Psoas muscle (tissue), 8 donors: ENCODE data around the gene EXOC7. TPM values are rescaled to one million over a fixed set of nuclear protein-coding genes. Genes with fewer than 3 reads are reported as not detected.
A peak's percentile ranks its signal among the peaks of the same experiment; 100 is the strongest.
"Not testable (repeated sequence)": the region's sequence is repeated elsewhere in the genome, so short reads cannot be mapped to it uniquely, and the experiment has no call there.

Experiments
- ATAC-seq, 4 donors: fragments of 200-7000 bp; cut with Tn5 transposase; one replicate each; pipeline ENCODE4 v1.9.1; 2020; ENCODE audit warnings: moderate library complexity in 3 of 4, mild to moderate bottlenecking in 2 of 4
- DNase-seq, 2 donors: peaks; one replicate each; pipeline ENCODE4 v3.0.0-alpha.2; 2020
- H3K27ac ChIP-seq: fragments of 200-600 bp; one replicate; pipeline ENCODE4 v1.8.0; 2022
- H3K27me3 ChIP-seq, 3 donors: fragments of 200-600 bp in 1 of 3; one replicate each; pipeline versions ENCODE4 v1.6.1 to v1.8.0; 2013 to 2022; ENCODE audit warnings: low read length in 2 of 3, mild to moderate bottlenecking in 2 of 3, moderate library complexity in 1 of 3; ENCODE audit not compliant: insufficient read depth in 3 of 3
- H3K36me3 ChIP-seq, 2 donors: fragments of 200-600 bp in 1 of 2; one replicate each; pipeline versions ENCODE4 v1.6.1 to v1.8.0; 2013 to 2022; ENCODE audit warnings: low read depth in 1 of 2, mild to moderate bottlenecking in 1 of 2, moderate library complexity in 1 of 2; ENCODE audit not compliant: insufficient read depth in 1 of 2
- H3K4me1 ChIP-seq: fragments of 200-600 bp; one replicate; pipeline ENCODE4 v1.8.0; 2022
- H3K4me3 ChIP-seq: fragments of 200-600 bp; one replicate; pipeline ENCODE4 v1.8.0; 2022; ENCODE audit warnings: mild to moderate bottlenecking
- H3K9me3 ChIP-seq: fragments of 200-600 bp; one replicate; pipeline ENCODE4 v1.8.0; 2022
- CTCF ChIP-seq: fragments of 200-600 bp; IDR thresholded peaks from one replicate; pipeline ENCODE4 v1.8.0; 2022; ENCODE audit warnings: antibody characterized with exemption
- WGBS, 3 donors: extraction: QIAGEN DNeasy Blood & Tissue Kit; methylation state at CpG; one replicate each; pipeline versions ENCODE4 v1.1.6 to v1.1.7; 2013; 5-methylcytosine and 5-hydroxymethylcytosine counted together
- intact Hi-C, 2 donors: fragments of 100-400 bp; cut with DNase I; formaldehyde crosslinking; loops; one replicate each; pipeline versions ENCODE4 v1.11.0 to v1.14.2; 2022
- polyA plus RNA-seq, 3 donors: library from polyadenylated mRNA; stranded (reverse); fragments of 200-250 nt; gene quantifications; one replicate each; pipeline ENCODE4 v1.2.3, GENCODE V29; 2013
- total RNA-seq, 4 donors: library from RNA; stranded (reverse); fragmentation: NEBNext Ultra II Directional in 2 of 4; extraction: Animal tissue kit (Norgen Biotek cat#: 25700) in 2 of 4; gene quantifications; one replicate each; pipeline versions ENCODE4 v1.2.1 to v1.2.4, GENCODE V29; 2021 to 2023
- donor health status: healthy with polysubstance abuse.
- donor health status: DM: no; HTN: no; CAD: no; lungs with moderate emphysema.
- donor health status: Bipolar disorder and iron deficiency.
- donor health status: healthy.
- donor health status: DM: yes; HTN: yes; CAD: no.
- donor health status: DM: no; HTN: no; CAD: no.
- donor health status: DM: no; HTN: no; CAD: no.
- donor health status: DM: yes; HTN: yes; CAD: no.

The EXOC7 gene
- total and polyA plus RNA-seq, 7 donors = 26.3 to 61.0 (median 56.0) TPM

DNA sequence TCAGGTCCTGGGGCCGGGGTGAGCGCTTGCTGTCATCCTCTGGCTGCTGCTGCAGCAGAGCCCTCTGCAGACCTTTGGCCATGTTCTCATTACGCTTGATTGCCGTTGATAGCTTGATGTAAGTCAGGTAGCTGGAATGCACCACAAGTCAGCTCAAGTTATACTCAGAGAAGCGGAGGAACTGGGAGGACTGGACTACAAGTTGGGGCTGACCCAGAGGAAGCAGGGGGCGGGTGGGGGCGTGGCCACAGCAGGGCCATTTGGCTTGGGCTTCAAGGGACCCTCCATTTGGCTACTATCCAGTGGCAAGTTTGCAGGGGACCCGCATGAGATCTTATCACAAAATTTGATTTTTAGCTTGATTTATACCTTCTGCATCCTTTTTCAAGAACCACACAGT is 57.5 kb downstream of the EXOC7 start:
- H3K36me3 ChIP-seq = peaks cover 27 to 100% of the 10 kb centered on the region in 2 donors
- TF ChIP-seq CTCF = no peak

DNA sequence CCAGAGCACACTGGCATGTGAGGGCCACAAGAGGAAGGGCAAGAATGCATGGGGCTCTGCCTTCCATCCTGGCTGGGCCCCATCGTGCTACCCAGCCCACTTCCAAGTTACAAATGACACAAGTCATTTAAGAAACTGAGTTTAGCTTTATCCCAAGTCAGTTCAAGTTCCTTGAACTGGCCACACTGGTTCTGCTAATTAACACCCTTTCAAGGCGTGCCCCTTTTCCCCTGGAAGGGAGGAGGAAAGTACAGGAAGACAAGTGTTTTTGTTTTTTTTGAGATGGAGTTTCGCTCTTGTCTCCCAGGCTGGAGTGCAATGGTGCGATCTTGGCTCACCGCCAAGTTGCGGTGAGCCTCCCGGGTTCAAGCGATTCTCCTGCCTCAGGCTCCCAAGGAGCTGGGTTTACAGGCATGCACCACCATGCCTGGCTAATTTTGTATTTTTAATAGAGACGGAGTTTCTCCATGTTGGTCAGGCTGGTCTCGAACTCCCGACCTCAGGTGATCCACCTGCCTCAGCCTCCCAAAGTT is 59.0 kb downstream of the EXOC7 start:
- H3K4me3 ChIP-seq, intact Hi-C loops, H3K27ac ChIP-seq, ATAC-seq, H3K9me3 ChIP-seq, H3K4me1 ChIP-seq, H3K27me3 ChIP-seq, DNase-seq: not testable (repeated sequence)
- 76 to 87% (median 80%) methylated on average over 11 of the region's 11 CpGs for WGBS, 3 donors
- peaks cover 30 to 100% of the 10 kb centered on the region in 2 donors for H3K36me3 ChIP-seq

More for the DNA sequence above, 57.5 kb downstream of the EXOC7 start:
- H3K4me3 ChIP-seq = no peak overlapping the region
- no peaks in the 10 kb centered on the region for H3K27me3 ChIP-seq
- ATAC-seq = no peak
- WGBS, 3 donors = 84 to 96% (median 86%) methylated on average over 8 of the region's 8 CpGs
- no peaks in the 10 kb centered on the region for H3K9me3 ChIP-seq
- H3K27ac ChIP-seq = no peak overlapping the region
- H3K4me1 ChIP-seq = no peaks in the 10 kb centered on the region
- intact Hi-C loops = no loop called here
- DNase-seq = no peak

DNA sequence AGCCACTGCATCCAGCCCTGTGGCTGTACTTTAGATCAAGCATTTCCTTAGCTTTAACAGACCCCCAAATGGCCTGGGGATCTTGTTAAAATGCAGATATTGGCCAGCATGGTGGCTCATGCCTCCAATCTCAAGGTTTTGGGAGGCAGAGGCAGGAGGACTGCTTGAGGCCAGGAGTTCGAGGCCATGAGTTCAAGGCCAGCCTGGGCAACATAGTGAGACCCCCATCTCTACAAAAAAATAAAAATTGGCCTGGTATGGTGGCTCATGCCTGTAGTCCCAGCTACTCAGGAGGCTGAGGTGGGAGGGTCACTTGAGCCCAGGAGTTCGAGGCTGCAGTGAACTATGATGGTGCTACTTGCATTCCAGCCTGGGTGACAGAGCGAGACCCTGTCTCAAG is 60.7 kb downstream of the EXOC7 start:
- ATAC-seq, H3K27ac ChIP-seq, intact Hi-C loops, H3K9me3 ChIP-seq, DNase-seq, H3K4me3 ChIP-seq, H3K27me3 ChIP-seq, H3K4me1 ChIP-seq: not testable (repeated sequence)
- 97 to 100% (median 97%) methylated on average over 3 of the region's 3 CpGs for WGBS, 3 donors
- peaks cover 25 to 100% of the 10 kb centered on the region in 2 donors for H3K36me3 ChIP-seq

GRCh38 chr17:76040376-76040775 is 63.2 kb downstream of the EXOC7 start:
- ATAC-seq (no peak), DNase-seq (no peak)
- Histone ChIP-seq H3K4me3 (no peak overlapping the region), H3K36me3 (peaks cover 13 to 84% of the 10 kb centered on the region in 2 donors), H3K4me1 (no peaks in the 10 kb centered on the region), H3K27ac (no peak overlapping the region), H3K9me3 (no peaks in the 10 kb centered on the region), H3K27me3 (no peaks in the 10 kb centered on the region)
- TF ChIP-seq CTCF = no peak
- WGBS, 3 donors = 70 to 79% (median 71%) methylated on average over 6 of the region's 6 CpGs
- intact Hi-C loops = no loop called here

DNA sequence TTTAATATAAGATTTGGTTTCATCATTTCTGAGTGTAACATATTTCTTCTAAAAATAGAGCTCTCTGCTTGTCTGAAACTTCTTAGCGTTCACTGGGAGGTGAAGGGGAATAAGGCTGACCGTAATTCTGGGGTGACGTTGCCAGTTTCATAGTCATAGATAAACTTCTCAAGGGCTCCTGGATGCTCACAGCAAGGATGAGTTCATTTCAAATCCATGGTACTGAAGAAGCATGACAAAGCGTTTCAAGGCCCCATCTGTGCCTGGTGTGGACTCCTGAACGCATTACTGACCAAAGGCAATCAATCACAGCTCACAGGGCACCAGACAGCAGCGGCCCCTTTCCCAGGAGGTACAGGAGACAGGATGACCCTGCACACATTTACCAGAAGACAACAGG is 64.5 kb downstream of the EXOC7 start:
- 55 to 73% (median 65%) methylated on average over 6 of the region's 6 CpGs for WGBS, 3 donors
- Histone ChIP-seq H3K27me3 (no peaks in the 10 kb centered on the region), H3K4me3 (no peak overlapping the region), H3K36me3 (peaks cover 8 to 71% of the 10 kb centered on the region in 2 donors), H3K9me3 (no peaks in the 10 kb centered on the region), H3K27ac (no peak overlapping the region), H3K4me1 (no peaks in the 10 kb centered on the region)
- peak in 1 of 4 donors; percentile 14 for ATAC-seq
- intact Hi-C loops = no loop called here
- TF ChIP-seq CTCF = no peak
- no peak for DNase-seq

GRCh38 chr17:76038050-76038449 is 65.5 kb downstream of the EXOC7 start:
- ATAC-seq (no peak), DNase-seq (no peak)
- TF ChIP-seq CTCF = no peak
- 67 to 75% (median 69%) methylated on average over 3 of the region's 3 CpGs for WGBS, 3 donors
- H3K36me3 ChIP-seq = peaks cover 3 to 60% of the 10 kb centered on the region in 2 donors
- intact Hi-C loops = no loop called here
- no peak overlapping the region for H3K4me3 ChIP-seq
- no peak overlapping the region for H3K27ac ChIP-seq
- no peaks in the 10 kb centered on the region for H3K4me1 ChIP-seq
- H3K9me3 ChIP-seq = no peaks in the 10 kb centered on the region
- H3K27me3 ChIP-seq = no peaks in the 10 kb centered on the region
